OCI-LY3 (cell line): ENCODE measurements around the gene CELF5.

Experiments used
- H2AFZ ChIP-seq: fragments of 200-600, 300-600 bp; shearing (Covaris generic); 2 replicates; pipeline ENCODE4 v1.6.0; 2014; ENCODE audit warnings: antibody characterized with exemption, low read depth, low read length
- H3K27ac ChIP-seq: fragments of 200-600, 300-600 bp; sonication (generic); 2 replicates; pipeline ENCODE4 v1.5.1; 2014; ENCODE audit warnings: mild to moderate bottlenecking, low read length, moderate library complexity, mixed read lengths
- H3K27me3 ChIP-seq: fragments of 200-600, 300-600 bp; sonication (generic); 2 replicates; pipeline ENCODE4 v1.6.1; 2014; ENCODE audit warnings: low read depth, low read length, mixed read lengths
- H3K36me3 ChIP-seq: fragments of 200-600, 300-600 bp; sonication (generic); replicated peaks from 2 replicates; pipeline ENCODE3; 2014; ENCODE audit warnings: low read depth, low read length, mixed read lengths
- H3K4me1 ChIP-seq: fragments of 300-600, 200-600 bp; sonication (generic); 2 replicates; pipeline ENCODE4 v1.6.1; 2014; ENCODE audit warnings: low read length, mixed read lengths
- H3K4me2 ChIP-seq: fragments of 200-600, 300-600 bp; sonication (generic); 2 replicates; pipeline ENCODE4 v1.6.1; 2014; ENCODE audit warnings: low read length, mixed read lengths
- H3K4me3 ChIP-seq: fragments of 300-600, 200-600 bp; sonication (generic); 2 replicates; pipeline ENCODE4 v1.5.1; 2014; ENCODE audit warnings: antibody characterized with exemption, mild to moderate bottlenecking, low read length, moderate library complexity
- H3K79me2 ChIP-seq: fragments of 300-600, 200-600 bp; shearing (Covaris generic); 2 replicates; pipeline ENCODE4 v1.6.1; 2014; ENCODE audit warnings: mild to moderate bottlenecking, low read length, mixed read lengths
- H3K9ac ChIP-seq: fragments of 300-600, 200-600 bp; shearing (Covaris generic); 2 replicates; pipeline ENCODE4 v1.6.0; 2014; ENCODE audit warnings: mild to moderate bottlenecking, low read length, moderate library complexity
- H3K9me3 ChIP-seq: fragments of 200-600, 300-600 bp; shearing (Covaris generic); 2 replicates; pipeline ENCODE4 v1.6.1; 2014; ENCODE audit warnings: low read length, mixed read lengths; ENCODE audit not compliant: insufficient read depth
- H4K20me1 ChIP-seq: fragments of 200-600, 300-600 bp; sonication (generic); 2 replicates; pipeline ENCODE4 v1.6.1; 2016; ENCODE audit warnings: low read length, mixed read lengths; ENCODE audit not compliant: insufficient read depth
- CTCF ChIP-seq: fragments of 200-600, 300-600 bp; sonication (generic); IDR thresholded peaks from 2 replicates; pipeline ENCODE4 v1.5.1; 2014; ENCODE audit warnings: antibody characterized with exemption, low read length, low read depth
- EZH2phosphoT487 ChIP-seq: fragments of 200-600 bp; shearing (Covaris generic); IDR thresholded peaks from 2 replicates; pipeline ENCODE4 v1.6.1; 2018; ENCODE audit warnings: antibody characterized with exemption, mixed run types, low read depth

The CELF5 gene

DNA sequence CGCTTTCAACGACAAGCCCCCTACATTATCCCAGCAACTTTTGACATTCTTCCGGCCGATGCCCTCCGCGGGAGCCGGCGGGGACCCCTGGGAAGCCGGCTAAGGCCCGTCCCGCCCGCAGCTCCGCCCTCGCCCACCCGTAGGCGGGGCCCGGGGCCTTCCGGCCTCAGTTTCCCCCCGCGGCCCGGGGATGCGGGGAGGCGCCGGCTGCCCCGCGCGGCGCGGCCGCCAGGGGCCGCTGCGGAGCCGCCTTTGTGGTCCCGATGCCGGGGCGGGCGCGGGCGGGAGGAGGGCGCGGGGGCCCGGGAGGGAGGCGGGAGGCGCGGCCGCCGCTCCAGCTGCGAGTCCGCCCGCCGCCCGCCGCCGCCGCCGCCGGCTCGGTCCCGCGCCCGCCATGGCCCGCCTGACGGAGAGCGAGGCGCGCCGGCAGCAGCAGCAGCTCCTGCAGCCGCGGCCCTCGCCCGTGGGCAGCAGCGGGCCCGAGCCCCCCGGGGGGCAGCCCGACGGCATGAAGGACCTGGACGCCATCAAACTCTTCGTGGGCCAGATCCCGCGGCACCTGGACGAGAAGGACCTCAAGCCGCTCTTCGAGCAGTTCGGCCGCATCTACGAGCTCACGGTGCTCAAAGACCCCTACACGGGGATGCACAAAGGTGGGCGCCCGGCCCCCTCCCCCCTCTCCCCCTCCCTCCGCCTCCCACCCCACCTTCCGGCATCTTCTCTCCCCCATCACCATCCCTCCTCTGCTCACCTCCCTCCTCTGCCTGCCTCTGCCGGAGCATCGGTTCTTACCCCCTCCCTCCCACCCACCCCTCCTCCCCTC lies at the start of gene CELF5:
Gene CELF5, plus strand, starts transcription at position 316 of the 823 bp plus-strand sequence. Its CDS starts 79 bp downstream, at position 395.
- Histone ChIP-seq H3K36me3 (no peaks in the 10 kb centered on the region), H4K20me1 (no peaks in the 10 kb centered on the region), H3K4me1 (no peaks in the 10 kb centered on the region), H3K27me3 (peaks cover 19% of the 10 kb centered on the region), H3K79me2 (no peaks in the 10 kb centered on the region), H3K9me3 (no peaks in the 10 kb centered on the region), H3K4me3 (peak within 1 kb of the TSS; percentile 47; the same call in 1 of the 2 replicates), H2AFZ (no peak within 1 kb of the TSS), H3K9ac (no peak within 1 kb of the TSS), H3K4me2 (peak within 1 kb of the TSS; percentile 52; the same call in 1 of the 2 replicates), H3K27ac (no peak within 1 kb of the TSS)
- TF ChIP-seq EZH2phosphoT487, result no peak
- TF ChIP-seq CTCF, result peak; percentile 30

DNA sequence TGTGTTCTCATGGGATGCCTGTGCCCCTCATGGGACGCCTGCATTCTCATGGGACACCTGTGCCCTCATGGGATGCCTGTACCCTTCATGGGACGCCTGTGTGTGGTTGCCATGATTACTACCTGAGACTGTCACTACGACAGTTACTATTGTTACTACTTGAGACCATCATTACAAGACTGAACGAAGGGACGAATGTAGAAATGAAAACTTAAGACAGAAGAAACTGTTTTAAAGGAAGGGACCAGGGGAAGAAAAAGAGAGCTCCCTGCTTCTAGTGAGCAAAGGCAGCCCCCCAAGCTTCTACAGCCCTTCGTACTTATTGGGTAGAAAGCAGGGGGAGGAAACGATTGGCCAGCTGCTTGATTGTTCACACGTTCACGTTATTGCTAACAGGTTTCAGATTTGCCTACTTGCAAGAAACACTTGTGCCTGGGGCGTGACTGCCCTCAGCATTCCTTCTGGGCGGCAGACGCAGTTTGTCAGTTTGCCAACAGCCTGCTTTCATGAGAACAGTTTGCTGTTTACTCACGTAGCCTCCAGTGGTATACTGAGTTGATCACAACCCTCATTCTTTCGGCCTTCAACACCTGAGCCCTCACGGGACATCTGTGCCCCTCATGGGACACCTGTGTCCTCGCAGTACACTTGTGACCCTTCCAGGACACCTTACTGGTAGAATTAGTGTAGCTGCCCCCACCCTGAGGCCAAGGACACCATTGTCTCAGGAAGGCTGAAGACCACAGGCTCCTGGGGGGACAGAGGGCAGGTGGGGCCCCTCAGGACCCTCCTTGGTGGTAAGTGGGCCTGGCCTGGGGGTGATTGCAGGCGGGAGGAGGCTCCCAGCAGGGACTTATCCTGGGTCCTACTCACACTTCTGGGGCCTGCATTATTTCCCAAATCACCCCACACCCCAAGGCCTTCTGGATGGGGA lies 48.4 kb upstream of the CELF5 start:
- no peaks in the 10 kb centered on the region for H3K36me3 ChIP-seq

DNA sequence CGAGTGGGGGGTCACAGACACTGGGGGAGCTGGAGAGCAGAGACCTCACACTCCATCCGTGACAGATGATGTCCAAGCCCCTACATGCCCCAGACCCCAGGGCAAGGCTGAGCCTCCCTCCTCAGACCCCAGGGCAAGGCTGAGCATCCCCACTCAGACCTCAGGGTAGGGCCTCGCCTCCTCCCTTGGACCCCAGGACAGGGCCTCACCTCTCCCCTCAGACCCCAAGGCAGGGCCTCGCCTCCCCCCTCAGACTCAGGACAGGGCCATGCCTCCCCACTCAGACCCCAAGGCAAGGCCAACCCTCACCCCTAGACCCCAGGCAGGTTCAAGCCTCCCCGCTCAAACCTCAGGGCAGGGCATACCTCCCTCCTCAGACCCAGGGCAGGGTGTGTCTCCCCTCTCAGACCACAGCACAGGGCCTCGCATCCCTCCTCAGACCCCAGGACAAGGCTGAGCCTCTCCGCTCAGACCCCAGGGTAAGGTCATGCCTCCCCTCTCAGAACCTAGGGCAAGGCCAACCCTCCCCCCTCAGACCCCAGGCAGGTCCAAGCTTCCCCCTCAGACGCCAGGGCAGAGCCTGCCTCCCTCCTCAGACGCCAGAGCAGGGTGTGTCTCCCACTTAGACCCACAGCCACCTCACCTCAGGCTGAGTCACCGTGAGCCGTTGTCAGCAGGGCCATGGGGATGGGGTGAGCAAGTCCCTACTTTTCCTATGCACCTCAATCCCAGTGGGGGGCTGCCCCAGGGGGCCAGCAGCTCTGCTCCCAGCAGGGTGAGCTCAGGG lies 47.6 kb upstream of the CELF5 start:
- no peak overlapping the region for H3K4me3 ChIP-seq
- H3K9me3 ChIP-seq, result no peaks in the 10 kb centered on the region
- no peaks in the 10 kb centered on the region for H3K27me3 ChIP-seq
- H3K79me2 ChIP-seq, result no peaks in the 10 kb centered on the region
- peaks cover 30% of the 10 kb centered on the region for H3K4me1 ChIP-seq
- TF ChIP-seq CTCF, result no peak
- no peak for TF ChIP-seq EZH2phosphoT487
- no peaks in the 10 kb centered on the region for H3K36me3 ChIP-seq
- H2AFZ ChIP-seq, result no peak overlapping the region
- H3K9ac ChIP-seq, result no peak overlapping the region
- no peaks in the 10 kb centered on the region for H4K20me1 ChIP-seq
- H3K27ac ChIP-seq, result no peak overlapping the region
- H3K4me2 ChIP-seq, result no peak overlapping the region

More for the DNA sequence above, 48.4 kb upstream of the CELF5 start:
- H4K20me1 ChIP-seq, result no peaks in the 10 kb centered on the region
- no peak overlapping the region for H3K4me3 ChIP-seq
- H3K4me2 ChIP-seq, result no peak overlapping the region
- TF ChIP-seq CTCF, result no peak
- no peak for TF ChIP-seq EZH2phosphoT487
- peaks cover 27% of the 10 kb centered on the region for H3K4me1 ChIP-seq
- no peak overlapping the region for H3K9ac ChIP-seq
- H3K9me3 ChIP-seq, result no peaks in the 10 kb centered on the region
- H3K27ac ChIP-seq, result no peak overlapping the region
- no peak overlapping the region for H2AFZ ChIP-seq
- no peaks in the 10 kb centered on the region for H3K79me2 ChIP-seq
- H3K27me3 ChIP-seq, result no peaks in the 10 kb centered on the region
